Right hindlimb (tissue), 1 donor: ENCODE measurements around the gene EGLN1.
"Not testable (repeated sequence)": the region's sequence is repeated elsewhere in the genome, so short reads cannot be mapped to it uniquely, and the experiment has no call there.

Source experiments
- DNase-seq: peaks from one replicate; pipeline ENCODE4 v3.0.0-alpha.2; 2018

EGLN1 gene

GRCh38 chr1:231357831-231358354 is 64.2 kb downstream of the EGLN1 start:
- DNase-seq = peak; percentile 41

DNA sequence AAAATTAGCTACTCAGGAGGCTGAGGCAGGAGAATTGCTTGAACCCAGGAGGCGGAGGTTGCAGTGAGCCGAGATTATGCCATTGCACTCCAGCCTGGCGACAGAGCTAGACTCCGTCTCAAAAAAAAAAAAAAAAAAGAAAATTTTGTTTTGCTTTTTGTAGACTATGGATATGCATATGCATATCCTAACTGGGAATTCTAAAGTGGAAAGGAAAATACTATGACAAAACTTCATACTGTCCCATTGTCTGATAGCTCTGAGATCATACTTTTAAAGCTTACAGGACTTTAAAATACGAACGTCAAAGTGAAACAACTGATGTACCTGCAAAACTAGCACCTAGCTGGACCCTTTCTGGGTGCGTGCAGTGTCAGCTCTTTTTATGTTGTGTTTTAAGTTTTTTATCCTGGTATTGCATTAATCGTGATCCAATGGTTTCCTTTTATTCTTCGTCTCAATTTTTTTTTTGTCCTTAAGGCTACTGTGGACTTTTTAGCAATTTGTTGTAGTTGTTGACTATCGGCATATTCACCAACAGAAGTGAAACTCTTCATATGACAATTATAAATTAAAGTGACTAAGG is 64.8 kb downstream of the EGLN1 start:
- DNase-seq = no peak

DNA sequence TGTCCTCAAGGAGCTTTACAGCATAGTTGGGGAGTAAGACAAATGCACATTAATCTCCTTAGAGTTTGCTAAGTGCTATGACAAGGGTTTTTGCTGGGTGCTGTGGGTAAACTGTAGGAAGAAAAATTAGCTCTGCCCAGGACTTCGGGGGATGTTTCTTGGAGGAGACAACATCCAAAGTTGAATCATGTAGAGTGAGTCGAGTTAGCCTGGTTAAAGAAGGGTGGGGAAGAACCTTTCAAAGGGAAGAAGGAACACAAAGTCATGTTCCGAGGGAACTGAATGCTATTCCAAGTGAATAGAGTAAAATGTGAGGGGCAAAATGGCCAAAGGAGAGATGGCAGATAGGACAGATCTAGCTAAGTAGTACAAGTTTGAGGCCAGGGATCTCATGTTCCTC is 66.9 kb downstream of the EGLN1 start:
- no peak for DNase-seq

GRCh38 chr1:231354330-231355020 is 67.6 kb downstream of the EGLN1 start:
- no peak for DNase-seq

DNA sequence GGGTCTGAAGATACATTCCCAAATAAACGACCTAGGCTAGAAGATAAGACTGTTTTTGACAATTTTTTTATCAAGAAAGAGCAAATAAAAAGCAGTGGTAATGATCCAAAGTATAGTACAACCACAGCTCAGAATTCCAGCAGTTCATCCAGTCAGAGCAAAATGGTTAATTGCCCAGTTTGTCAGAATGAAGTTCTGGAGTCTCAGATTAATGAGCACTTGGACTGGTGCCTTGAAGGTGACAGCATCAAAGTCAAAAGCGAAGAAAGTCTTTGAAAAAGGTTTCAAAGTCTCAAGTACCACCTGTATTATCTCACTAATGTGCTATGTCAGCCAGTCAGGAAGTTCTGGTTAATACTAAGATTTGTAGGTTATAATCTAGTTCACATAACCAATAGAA is 69.0 kb downstream of the EGLN1 start:
- no peak for DNase-seq

- DNase-seq = no peak
Measured at GRCh38 chr1:231351816-231352215, 70.3 kb downstream of the EGLN1 start.

DNA sequence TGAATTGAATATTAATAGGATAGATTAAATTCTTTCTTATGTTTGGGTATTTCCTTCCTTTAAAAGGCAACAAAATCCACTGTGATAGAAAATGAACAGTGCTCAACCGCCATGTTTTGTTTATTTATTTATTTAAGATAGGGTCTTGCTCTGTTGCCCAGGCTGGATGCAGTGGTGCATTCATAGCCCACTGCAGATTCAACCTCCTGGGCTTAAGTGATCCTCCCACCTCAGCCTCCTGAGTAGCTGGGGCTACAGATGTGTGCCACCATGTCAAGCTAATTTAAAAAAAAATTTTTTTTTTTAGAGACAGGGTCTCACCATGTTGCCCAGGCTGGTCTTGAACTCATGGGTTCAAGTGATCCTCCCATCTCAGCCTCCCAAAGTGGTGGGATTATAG is 73.2 kb downstream of the EGLN1 start:
- not testable (repeated sequence) for DNase-seq

GRCh38 chr1:231348442-231348841 is 73.6 kb downstream of the EGLN1 start:
- DNase-seq = no peak

GRCh38 chr1:231347961-231348360 is 74.1 kb downstream of the EGLN1 start:
- DNase-seq = no peak

DNA sequence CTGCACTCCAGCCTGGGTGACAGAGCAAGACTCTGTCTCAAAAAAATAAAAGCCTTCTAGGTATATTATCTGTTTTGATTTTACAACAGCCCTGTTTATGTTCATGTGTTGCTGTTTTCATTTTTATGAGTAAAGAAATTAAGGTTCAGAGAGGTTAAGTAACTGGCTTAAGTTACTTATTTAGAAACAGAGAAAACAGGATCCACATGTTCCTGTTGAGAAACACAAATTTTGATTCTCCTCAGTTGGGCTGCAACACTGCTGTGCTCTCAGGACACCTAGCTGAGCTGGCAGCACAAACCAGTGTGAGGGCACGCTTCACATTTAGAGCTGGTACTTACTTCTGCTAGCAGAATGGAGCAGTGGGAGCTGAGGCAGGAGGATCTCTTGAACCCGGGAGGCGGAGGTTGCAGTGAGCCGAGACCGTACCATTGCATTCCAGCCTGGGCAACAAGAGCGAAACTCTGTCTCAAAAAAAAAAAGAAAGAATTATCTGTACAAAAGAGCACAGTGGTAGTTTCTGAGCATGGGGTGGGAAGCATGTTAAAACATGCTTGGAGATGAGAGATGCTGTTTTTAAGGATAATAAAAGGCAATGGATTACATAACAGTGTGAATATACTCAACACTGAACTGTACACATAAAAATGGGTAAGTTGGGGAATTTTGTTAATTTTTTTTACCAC is 81.6 kb downstream of the EGLN1 start:
- DNase-seq = no peak

- DNase-seq = no peak
Measured at GRCh38 chr1:231338270-231339128, 83.6 kb downstream of the EGLN1 start, which contains the start of gene SPRTN. Gene SPRTN, plus strand, starts transcription at chr1:231338293. Its CDS starts 91 bp downstream, at chr1:231338384.

GRCh38 chr1:231337472-231338269 is 84.4 kb downstream of the EGLN1 start, which contains the start of gene EXOC8:
Gene EXOC8, minus strand, starts transcription at chr1:231337852. Its CDS starts 107 bp downstream, at chr1:231337745.
- peak; percentile 99 for DNase-seq

DNA sequence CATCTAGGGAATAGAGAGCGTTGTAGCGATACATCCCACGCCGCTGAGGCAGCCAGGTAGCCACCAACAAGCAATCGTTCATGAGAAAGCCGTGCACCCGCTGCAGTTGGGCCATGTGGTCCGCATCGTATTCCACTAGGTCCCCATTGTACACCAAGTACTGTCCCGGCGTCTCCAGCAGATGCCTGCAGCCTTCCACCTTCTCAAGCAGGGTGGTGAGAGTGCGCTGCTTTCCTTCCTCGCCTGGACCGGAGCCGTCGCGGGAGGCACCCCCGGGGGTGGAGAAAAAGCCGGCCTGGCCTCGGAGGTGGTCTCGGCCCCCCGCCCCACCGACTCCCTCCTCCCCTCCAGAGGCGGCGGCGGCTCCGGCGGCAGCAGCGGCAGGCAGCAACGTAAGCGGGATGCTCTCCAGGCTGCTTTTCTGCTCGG is 85.0 kb downstream of the EGLN1 start:
- no peak for DNase-seq

- DNase-seq = no peak
Measured at GRCh38 chr1:231335663-231336602, 86.2 kb downstream of the EGLN1 start.

GRCh38 chr1:231334952-231335351 is 87.1 kb downstream of the EGLN1 start:
- DNase-seq = no peak

- DNase-seq = no peak
Measured at GRCh38 chr1:231334079-231334666, 87.9 kb downstream of the EGLN1 start.

- no peak for DNase-seq
Measured at GRCh38 chr1:231332761-231333160, 89.3 kb downstream of the EGLN1 start.

GRCh38 chr1:231329483-231329882 is 92.6 kb downstream of the EGLN1 start:
- DNase-seq = no peak

- DNase-seq = no peak
Measured at GRCh38 chr1:231327617-231328016, 94.5 kb downstream of the EGLN1 start.

DNA sequence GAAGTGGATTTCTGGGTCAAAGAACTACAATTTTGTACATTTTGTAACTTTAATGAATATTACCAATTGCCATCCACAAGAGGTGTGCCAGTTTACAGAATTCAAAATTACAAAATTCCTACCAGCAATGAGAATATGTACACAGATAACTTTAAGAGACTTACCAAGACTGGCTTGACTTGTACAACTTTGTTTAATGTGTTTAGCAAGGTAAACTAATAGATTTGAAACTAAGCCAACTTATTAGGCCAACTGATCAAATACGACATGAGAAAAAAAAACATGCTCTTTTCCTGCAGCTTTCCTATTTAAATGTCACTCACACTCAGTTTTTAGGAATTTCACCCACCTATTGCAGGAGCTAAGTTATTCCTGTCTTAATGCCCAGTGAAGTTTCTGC is 95.8 kb downstream of the EGLN1 start:
- no peak for DNase-seq
